Middle frontal gyrus (tissue), 1 donor: Measurements from ENCODE around the gene KCNH8.

Experiments used
- DNase-seq: peaks from one replicate; pipeline ENCODE4 v3.0.0-alpha.2; 2015; ENCODE audit warnings: low spot score; ENCODE audit errors: extremely low spot score

KCNH8 gene

DNA sequence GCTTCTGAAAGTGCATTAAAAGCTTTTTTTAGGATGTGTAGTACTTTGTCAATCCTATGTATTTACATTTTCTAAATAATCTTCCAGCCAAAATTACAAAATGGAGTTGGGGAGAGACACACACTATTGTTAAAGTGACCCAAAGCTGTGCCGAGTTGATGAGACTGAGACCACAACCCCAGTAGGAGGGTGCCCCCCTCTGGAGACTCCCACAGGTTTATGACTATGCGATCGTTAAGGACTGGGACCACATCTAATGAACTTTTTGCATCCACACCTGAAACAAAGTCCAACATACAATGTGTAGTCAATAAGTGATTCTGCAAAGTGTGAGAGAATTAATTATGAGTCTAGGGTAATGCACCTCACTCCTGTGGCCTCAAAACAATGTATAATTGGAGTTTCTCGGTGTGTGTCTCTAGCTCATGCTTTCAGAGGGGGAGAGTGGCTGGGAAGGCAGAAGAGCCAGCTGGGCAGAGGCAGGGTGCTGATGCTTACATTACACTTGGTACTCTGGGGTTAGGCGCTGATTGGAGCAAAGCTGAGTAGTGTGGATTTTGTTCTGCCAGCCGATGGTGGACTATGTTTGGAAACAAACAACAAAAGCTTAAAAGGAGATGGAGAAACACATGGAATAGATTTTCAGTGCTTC lies 102.8 kb downstream of the KCNH8 start:
- DNase-seq = no peak

DNA sequence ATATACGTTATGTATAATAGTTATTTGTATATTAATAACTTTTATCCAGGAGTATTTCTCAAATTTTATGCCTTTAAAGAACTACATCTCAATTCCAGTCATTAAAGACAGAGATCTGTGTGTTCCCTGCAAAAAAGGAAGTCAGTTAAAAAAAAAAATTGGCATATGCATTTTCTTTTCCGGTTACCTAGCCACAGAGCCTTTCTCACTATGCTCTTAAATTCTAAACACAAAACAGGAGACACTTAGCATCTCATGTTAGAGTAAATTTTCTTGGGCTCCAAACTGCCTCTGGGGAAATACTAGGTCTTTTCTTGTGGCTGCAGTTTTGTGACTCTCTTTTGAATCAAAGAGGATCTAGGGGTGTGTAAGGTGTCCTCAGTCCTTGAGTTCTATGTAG lies 105.9 kb downstream of the KCNH8 start:
- no peak for DNase-seq

DNA sequence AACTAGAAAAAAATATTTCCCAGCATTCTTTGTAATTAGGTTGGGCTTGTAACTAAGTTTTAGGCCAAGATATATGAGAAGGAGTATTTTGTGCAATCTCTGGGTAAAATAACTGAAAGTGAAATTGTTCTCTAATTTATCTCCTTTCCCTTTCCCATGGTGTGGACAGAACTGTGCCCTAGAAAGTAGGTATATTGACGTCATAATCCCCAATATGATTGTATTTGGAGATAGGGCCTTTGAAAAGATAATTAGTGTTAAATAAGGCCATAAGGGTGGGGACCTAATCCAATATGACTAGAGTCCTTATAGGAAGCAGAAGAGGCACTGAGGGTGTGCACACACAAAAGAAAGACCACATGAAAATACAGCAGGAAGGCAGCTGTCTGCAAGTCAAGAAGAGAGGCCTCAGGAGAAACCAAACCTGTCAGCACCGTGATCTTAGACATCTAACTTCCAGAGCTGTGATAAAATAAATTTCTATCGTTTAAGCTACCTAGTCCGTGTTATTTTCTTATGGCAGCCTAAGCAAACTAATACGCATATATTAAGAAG lies 106.6 kb downstream of the KCNH8 start:
- DNase-seq = no peak

DNA sequence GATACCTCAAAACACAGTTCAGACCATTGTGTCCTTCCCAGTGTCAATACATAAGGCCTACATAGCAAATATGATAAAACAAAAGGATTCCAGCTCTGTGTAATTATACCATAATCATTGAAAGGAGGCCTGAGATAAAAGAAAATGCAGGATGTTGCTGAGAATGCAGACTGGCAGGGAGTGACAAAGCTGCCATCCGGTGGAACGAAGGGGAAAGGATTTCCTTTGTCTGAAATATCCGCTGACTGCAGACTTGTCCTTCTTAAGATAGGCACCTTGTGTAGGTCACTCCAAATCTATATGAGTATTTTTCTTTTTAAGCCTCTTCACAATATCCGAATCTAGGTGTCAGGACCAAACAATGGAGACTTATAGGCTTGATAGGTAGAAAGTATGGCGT lies 108.0 kb downstream of the KCNH8 start:
- DNase-seq = no peak

DNA sequence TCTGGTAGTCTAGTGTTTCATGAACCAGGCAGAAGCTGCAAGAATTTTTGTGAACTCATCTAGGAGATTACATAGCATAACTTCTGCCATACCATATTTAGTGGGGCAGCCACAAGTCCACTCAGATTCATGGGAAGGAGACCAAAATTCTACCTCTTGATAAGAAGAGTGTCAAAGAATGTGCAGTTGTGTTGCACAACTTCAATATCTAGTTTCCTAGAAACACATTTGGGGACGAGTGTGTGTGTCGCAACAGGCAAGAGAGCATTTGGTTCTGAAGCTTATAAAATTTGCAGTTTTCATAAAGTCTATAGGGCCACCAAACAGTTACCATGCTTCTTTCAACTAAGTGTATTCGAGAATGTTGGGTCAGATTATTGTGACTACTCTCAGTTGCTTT lies 115.3 kb downstream of the KCNH8 start:
- no peak for DNase-seq

DNA sequence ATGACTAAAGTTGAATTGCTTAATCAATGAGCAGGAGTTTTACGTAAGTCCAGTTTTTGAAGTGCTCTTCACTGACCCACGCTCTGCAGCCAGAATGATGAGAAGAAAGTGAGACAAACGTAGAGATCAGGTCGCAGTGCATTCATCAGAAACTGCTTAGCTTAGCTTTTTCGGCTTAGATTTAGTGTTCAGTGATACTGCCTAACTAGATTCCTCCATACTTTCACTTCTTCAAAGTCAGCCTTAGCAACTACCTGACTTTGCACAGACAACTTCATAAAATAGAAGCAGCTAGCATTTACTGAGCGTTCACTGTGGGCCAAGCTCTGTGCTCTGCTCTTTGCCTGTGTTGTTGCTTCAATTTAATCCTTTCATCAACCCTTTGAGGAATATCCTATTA lies 116.1 kb downstream of the KCNH8 start:
- no peak for DNase-seq

DNA sequence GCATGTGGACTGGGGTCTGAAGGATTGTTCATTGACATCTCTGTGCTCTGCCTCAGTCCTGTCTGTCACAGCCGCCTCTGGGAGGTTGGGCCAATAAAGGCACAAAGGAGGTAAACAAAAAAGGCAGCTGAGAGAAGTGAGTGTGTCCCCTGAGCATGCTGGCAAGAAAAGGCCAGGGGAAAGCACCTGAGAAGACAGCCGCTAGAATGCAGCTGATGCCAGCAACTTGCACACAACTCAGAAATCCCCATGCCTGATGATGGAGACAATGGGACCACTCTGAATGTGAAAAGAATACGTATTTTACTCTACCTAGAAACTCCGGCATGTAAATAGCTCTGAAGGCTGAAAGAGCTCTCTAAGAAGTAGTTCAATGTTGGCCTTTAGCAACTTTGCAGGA lies 118.7 kb downstream of the KCNH8 start:
- no peak for DNase-seq

DNA sequence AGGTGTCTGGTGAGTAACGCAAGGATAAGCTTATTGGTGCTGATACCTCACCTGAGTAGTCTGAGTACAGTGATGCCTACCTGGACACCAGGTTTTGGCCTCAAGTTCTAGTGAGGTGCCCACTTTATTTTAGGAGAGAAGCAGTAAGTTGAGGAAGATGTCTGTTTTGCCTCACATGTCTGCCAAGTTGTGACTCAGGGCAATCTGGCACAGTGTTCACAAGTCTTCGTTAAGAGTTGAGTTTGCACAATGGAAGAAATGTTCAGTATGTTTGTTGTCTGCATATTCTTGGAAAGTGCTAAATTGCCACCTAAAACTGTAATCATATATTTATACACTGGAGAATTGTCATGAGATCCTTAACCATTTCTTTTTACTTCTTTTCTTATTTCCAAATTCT lies 122.2 kb downstream of the KCNH8 start:
- no peak for DNase-seq

DNA sequence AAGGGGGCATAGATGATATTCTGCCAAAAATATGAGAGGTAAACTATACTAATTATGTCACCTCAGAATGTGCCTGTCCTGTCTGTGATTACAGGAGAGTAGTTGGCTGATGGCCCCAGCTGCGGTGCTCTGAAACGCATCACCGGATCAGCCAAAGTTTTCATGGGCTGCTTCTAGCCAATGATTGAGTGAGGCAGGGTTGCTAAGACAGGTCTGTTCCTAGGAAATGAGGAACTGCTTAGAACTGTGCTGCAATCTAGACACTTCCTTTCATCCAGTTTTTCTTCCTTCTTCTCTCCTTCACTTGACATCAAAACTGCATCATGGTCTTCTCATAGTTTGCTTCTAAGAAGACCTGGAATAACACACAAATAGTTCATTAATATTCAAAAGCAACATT lies 124.0 kb downstream of the KCNH8 start:
- no peak for DNase-seq

DNA sequence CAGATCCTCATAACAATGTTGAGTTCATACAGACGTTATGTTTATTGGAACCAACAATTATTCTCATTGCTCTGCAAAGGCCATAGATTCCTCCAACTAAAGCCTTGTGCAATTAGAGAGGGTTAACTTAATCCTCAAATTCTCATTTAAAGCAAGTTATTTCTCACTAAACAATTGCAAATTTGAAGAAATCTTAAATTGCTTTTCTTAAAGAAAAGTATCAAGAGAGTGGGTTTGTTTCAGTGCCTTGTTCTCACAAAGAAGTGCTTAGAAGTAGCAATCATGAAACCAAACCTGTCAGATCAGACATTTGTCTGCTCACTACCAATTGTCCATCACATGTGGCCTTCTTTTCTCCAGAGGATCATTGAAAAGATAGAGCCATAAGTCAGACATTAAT lies 124.8 kb downstream of the KCNH8 start:
- DNase-seq = no peak

DNA sequence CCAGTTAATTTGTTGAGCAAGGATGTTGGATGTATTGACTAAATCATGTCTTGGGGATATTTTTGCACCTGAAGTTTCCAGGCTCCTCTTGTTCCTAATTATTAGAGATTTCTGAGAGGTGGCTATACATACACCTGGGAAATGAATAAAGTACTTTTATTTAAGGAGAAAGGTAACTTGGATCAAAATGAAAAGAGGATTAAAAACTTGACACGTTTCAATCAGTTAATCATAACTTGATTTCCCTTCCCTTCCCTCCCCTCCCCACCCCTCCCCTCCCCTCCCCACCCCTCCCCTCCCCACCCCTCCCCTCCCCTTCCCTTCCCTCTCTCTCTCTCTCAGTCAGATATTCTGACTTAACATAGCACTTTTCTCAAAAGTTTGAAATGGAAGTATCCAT lies 126.3 kb downstream of the KCNH8 start:
- DNase-seq = no peak

DNA sequence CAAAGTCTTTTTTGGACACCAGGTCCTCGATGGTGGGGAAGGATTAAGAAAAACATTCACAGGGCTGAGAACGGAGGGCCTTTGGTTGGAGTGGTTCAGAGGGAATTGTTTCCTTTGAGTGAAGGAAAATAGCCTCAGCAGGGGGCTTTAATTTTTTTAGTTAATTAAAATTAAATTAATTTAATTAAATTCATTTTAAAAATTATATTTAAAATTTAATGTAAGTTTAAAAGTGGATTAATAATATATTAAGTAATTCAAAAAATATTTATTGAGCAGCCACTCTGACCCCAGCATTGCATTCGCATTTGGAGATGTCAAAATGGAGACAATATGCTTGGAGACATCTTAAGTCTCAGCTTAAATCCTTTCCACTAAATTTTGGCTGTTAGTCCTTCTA lies 136.7 kb downstream of the KCNH8 start:
- no peak for DNase-seq

DNA sequence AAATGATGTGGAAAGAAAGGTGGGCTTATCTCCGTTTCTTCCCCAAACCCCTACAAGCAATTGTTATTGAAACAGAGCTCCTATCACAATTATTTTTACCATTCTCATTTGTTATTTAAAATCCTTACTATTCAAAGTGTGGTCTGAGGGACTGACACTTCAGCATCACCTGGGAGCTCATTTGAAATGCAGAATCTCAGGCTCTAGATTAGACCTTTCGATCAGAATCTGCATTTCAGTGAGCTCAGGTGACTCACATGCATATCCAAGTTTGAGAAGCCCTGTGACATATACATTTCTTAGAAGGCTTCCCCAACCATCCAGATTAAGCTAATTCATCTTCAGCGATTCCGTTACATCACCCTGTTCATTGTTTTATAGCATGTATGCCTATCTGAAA lies 145.0 kb downstream of the KCNH8 start:
- DNase-seq = no peak

DNA sequence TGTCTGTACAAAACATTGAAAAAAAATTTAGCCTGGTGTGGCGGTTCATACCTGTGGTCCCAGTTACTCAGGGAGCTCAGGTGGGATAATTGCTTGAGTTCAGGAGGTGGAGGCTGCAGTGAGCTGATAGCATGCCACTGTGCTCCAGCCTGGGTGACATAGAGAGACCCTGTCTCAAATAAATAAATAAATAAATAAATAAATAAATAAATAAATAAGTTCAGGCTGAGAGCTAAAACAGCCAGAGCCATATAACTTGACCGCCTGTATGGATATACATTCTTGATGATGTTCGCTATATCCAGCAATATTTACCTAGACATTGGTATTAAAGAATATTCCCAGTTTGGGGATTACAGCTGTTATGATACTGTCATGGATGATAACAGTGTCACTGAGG lies 146.9 kb downstream of the KCNH8 start:
- no peak for DNase-seq

DNA sequence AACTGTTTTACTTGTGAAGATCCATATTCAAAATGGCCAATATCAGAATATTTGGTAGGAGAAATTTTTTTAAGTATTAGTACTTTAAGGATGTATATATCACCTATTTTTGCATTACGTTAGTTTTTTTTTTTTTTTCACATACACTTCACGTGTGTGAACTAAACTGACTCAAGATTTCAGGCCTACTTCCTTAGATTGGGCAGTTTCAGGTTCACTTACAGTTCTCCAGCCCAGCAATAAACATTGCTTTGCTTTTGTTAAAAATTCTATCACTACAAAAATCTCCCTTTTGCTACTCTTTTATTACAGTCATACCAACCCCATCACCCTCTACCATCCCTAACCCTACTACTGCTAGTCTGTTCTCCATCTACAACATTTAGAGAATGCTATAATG lies 183.6 kb downstream of the KCNH8 start:
- no peak for DNase-seq

DNA sequence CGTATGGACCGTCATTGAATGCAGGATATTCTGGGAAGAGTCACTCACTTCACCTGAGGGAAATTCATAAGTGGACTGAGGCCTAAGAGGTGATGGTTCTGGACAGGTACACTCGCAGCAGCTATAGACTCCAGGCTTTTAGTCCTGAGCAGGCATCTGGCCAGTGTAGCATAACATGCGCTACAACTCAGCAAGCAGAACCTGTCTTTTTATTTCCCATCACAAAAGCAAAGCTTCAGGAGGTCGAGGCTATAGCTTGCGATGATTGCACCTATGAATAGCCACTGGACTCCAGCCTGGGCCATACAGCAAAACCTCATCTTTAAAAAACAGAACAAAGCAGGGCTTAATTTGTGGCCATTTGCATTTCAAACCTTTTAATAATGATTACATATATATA lies 185.8 kb downstream of the KCNH8 start:
- DNase-seq = no peak

DNA sequence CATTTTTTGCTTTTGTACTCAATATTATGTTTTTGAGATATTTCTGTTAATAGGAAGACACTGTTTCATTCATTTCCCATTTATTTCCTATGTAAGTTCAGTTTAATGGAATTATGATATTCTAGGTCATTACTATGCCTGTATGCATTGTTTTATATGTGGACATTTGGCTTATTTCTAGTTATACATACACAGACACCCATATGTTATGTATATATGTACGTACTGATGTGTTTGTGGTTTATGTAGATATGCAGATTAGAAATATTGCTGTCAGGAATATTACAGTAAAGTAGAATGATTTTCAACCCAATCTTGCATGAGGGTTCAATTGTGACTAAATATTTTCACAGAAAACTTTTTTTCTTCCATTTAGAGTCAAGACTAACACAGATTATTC lies 190.5 kb downstream of the KCNH8 start:
- no peak for DNase-seq

DNA sequence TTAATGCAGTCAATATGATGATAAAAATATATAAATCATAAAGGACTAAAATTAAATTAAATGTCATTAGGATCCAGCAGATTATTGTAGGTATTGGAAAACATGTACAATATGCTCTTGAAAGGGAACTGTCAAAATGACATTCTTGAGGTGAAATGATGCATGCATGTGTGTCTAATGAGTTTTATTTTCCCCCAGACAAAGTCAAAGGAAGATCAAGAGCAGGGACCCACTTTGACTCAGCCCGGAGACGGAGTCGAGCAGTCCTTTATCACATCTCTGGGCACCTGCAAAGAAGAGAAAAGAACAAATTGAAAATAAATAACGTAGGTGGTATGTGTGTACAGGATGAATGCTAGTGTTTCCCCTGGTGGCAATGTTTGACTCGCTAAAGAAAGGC lies 194.1 kb downstream of the KCNH8 start:
- DNase-seq = no peak

DNA sequence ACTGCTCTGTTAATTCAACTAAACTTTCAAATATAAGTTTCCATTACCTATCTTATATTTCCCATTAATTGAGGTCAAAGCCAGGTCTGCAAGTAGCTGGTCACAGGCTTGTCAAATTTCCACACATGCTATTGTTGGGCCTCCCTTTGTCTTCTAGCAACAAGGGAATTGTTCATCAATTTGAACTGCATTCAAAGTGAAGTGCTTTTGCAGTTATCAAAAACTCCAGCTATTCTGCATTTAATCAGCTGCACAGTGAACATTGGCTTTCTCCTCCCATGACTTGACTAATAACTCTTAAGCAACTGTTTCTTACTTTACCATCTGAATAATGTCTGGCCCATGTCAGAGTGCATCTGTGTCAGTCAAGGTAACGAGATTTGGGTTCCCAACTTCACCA lies 198.4 kb downstream of the KCNH8 start:
- DNase-seq = no peak

DNA sequence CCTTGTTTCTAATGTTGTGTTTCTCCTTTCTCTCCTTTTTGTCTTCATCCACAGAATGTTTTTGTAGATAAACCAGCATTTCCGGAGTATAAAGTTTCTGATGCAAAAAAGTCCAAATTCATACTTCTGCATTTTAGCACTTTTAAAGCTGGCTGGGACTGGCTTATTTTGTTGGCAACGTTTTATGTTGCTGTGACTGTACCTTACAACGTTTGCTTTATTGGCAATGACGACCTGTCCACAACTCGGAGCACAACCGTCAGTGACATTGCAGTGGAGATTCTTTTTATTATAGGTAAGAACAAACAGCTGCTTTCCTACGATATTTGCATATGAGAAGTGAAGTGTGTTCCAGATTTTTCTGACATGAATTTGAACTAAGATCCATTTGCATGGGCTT lies 199.4 kb downstream of the KCNH8 start:
- no peak for DNase-seq

DNA sequence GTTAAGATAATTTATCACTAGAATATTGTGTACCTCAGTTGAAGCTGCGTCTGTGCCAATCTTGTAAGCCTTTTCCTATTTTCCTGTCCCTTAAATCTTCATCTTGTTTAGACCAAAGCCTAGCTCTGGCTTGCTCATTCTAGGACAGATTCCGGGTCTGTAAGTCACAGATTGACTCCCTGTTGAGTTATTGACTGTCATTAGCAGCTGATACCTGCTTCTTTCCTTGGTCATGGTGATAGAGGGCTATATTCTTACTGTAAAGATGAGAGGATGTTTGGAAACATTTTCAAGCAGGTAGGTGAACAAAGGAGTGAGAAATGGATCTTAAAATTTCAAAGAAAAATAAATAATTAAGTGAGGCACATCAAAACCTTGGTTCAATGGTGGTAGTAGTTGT lies 200.2 kb downstream of the KCNH8 start:
- DNase-seq = no peak

DNA sequence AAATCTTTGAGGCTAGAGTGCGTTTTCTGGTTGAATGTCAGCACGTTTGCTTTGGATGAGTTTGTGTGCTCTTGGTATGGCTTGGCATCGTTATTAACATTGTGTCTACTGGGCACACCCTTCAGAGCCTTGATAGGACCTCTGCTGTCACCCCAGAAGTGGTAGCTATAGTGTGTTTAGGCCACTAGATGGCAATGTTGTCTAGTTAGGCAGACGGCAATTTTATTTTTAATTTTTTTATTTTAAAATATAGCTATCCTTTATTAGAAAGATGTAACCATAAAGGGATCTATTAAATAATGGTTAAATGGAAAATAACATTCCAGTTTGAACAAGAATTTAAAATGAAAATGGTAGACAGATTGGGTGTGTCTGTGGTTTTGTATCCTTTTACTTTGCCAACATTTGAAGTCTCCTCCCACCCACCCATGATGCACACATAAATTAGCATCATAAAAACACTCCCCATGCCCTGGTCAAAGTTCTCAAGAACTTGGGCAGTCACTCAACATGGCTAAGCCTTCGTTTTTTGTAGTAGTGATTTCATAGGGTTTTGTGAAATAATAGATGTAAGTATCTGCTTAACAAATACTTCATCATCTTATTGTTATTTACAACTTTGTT lies 200.7 kb downstream of the KCNH8 start:
- DNase-seq = no peak

DNA sequence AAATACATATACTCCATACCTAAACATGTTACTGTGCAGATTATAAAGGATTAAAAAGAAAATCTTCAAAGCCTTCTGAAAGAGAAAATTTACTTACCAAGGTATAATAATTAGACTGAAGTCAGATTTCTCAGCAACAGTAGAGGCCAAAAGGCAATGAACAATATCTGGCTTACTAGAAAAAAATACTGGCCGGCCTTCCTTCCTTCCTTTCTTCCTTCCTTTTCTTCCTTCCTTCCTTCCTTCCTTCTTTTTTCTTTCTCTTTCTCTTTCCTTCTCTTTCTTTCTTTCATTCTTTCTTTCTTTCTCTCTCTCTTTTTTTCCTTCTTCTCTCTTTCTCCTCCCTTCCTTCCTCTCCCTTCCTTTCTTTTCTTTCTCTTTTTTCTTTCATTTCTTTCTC lies 209.6 kb downstream of the KCNH8 start:
- no peak for DNase-seq
